Right lobe of liver (tissue), 6 donors: ENCODE results near the gene MOB3A. TPM values are rescaled to one million over a fixed set of nuclear protein-coding genes. Genes with fewer than 3 reads are reported as not detected.
A peak's percentile ranks its signal among the peaks of the same experiment; 100 is the strongest.
"Not testable (repeated sequence)": the region's sequence is repeated elsewhere in the genome, so short reads cannot be mapped to it uniquely, and the experiment has no call there.

Source experiments
- ATAC-seq, 4 donors: fragments of 200-7000 bp; cut with Tn5 transposase; one replicate each; pipeline ENCODE4 v1.9.1; 2020; ENCODE audit warnings: mild to moderate bottlenecking in 4 of 4, moderate library complexity in 4 of 4
- DNase-seq, 3 donors: peaks; one replicate each; pipeline ENCODE4 v3.0.0-alpha.2; 2020
- H3K27ac ChIP-seq, 3 donors: fragments of 200-600 bp; one replicate each; pipeline ENCODE4 v1.8.0; 2022
- H3K27me3 ChIP-seq, 2 donors: fragments of 200-600 bp; one replicate each; pipeline ENCODE4 v1.8.0; 2022
- H3K36me3 ChIP-seq, 4 donors: fragments of 200-600 bp; sonication (generic) in 1 of 4; one replicate each; pipeline versions ENCODE4 v1.5.1 to v1.8.0; 2017 to 2022; ENCODE audit warnings: control low read depth in 1 of 4
- H3K4me1 ChIP-seq, 4 donors: fragments of 200-600 bp; sonication (generic) in 1 of 4; one replicate each; pipeline versions ENCODE4 v1.5.1 to v1.8.0; 2017 to 2022; ENCODE audit warnings: control low read depth in 1 of 4
- H3K4me3 ChIP-seq, 3 donors: fragments of 200-600 bp; one replicate each; pipeline ENCODE4 v1.8.0; 2022
- H3K9me3 ChIP-seq, 4 donors: fragments of 200-600 bp; sonication (generic) in 1 of 4; one replicate each; pipeline versions ENCODE4 v1.5.1 to v1.8.0; 2017 to 2022; ENCODE audit warnings: control low read depth in 1 of 4
- CTCF ChIP-seq, 4 donors: fragments of 200-600 bp in 3 of 4; fragments of 450-650 bp in 1 of 4; IDR thresholded peaks; one replicate each; pipeline versions ENCODE4 v1.5.1 to v1.8.0; 2016 to 2022; ENCODE audit warnings: antibody characterized with exemption in 4 of 4, mild to moderate bottlenecking in 2 of 4
- POLR2A ChIP-seq: fragments of 450-650 bp; IDR thresholded peaks from one replicate; pipeline ENCODE4 v1.6.1; 2017; ENCODE audit warnings: antibody characterized with exemption, mild to moderate bottlenecking
- WGBS: methylation state at CpG from one replicate; pipeline ENCODE4 v1.1.6; 2018; ENCODE audit warnings: low coverage, low lambda C conversion rate; ENCODE audit not compliant: insufficient coverage; ENCODE audit errors: missing lambda C conversion rate; 5-methylcytosine and 5-hydroxymethylcytosine counted together
- intact Hi-C, 2 donors: fragments of 100-400 bp; cut with DNase I; formaldehyde crosslinking; loops; one replicate each; pipeline versions ENCODE4 v1.11.2 to v1.14.1; 2022
- total RNA-seq, 6 experiments: library from RNA; depleted of rRNA in 2 of 6; stranded (reverse); fragments of >200 nt in 2 of 6; fragmentation: NEBNext Ultra II Directional in 3 of 6; extraction: Animal tissue kit (Norgen Biotek cat#: 25700) in 3 of 6; gene quantifications; one replicate each; pipeline versions ENCODE4 v1.1.0 to v1.2.4, GENCODE V29; 2016 to 2023
- donor health status: DM: no; HTN: yes; CAD: no.
- donor health status: DM: no; HTN: no; CAD: no.
- donor health status: DM: no; HTN: no; CAD: no.
- donor health status: DM: no; HTN: yes; CAD: no.
- donor health status: DM: no; HTN: yes; CAD: no.

The MOB3A gene
- total RNA-seq, 6 experiments from 2014 or later: 8.3 to 13.8 (median 10.8) TPM

- TF ChIP-seq CTCF (IDR thresholded peaks at IDR 0.05) (no peak), POLR2A (no peak)
- intact Hi-C loops: no loop called here
- Histone ChIP-seq H3K27ac (no peak overlapping the region), H3K36me3 (peaks cover 0 to 41% (median 21%) of the 10 kb centered on the region in 4 donors), H3K4me3 (no peak overlapping the region), H3K4me1 (peaks cover 5 to 33% (median 14%) of the 10 kb centered on the region in 4 donors), H3K9me3 (peaks cover 0 to 6% (median 0%) of the 10 kb centered on the region in 4 donors), H3K27me3 (no peaks in the 10 kb centered on the region)
- DNase-seq (no peak), ATAC-seq (no peak)
- WGBS: 100% methylated on average over 3 of the region's 8 CpGs
These were observed 59.7 kb downstream of the MOB3A start for GRCh38 chr19:2036424-2036823.

GRCh38 chr19:2035590-2035991, 60.5 kb downstream of the MOB3A start:
- Histone ChIP-seq H3K9me3 (peaks cover 0 to 6% (median 0%) of the 10 kb centered on the region in 4 donors), H3K27ac (no peak overlapping the region), H3K4me1 (peaks cover 4 to 25% (median 9%) of the 10 kb centered on the region in 4 donors), H3K36me3 (peaks cover 0 to 32% (median 15%) of the 10 kb centered on the region in 4 donors), H3K27me3 (no peaks in the 10 kb centered on the region), H3K4me3 (no peak overlapping the region)
- no peak for ATAC-seq
- no peak for DNase-seq
- intact Hi-C loops: no loop called here
- TF ChIP-seq CTCF (IDR thresholded peaks at IDR 0.05) (no peak), POLR2A (no peak)
- 71% methylated on average over 6 of the region's 14 CpGs for WGBS

- intact Hi-C loops: no loop called here
- ATAC-seq (peak; percentile 6 to 36 (median 10)), DNase-seq (peak in 1 of 3 donors; percentile 68)
- Histone ChIP-seq H3K27ac (no peak overlapping the region), H3K36me3 (peaks cover 0 to 26% (median 12%) of the 10 kb centered on the region in 4 donors), H3K27me3 (no peaks in the 10 kb centered on the region), H3K9me3 (peaks cover 0 to 6% (median 0%) of the 10 kb centered on the region in 4 donors), H3K4me3 (no peak overlapping the region), H3K4me1 (peaks cover 4 to 20% (median 9%) of the 10 kb centered on the region in 4 donors)
- TF ChIP-seq POLR2A: no peak
- no peak for TF ChIP-seq CTCF (IDR thresholded peaks at IDR 0.05)
- 42% methylated on average over 33 of the region's 34 CpGs for WGBS
These were observed 61.2 kb downstream of the MOB3A start for GRCh38 chr19:2034729-2035589.

- H3K27me3 ChIP-seq, DNase-seq, H3K9me3 ChIP-seq, H3K27ac ChIP-seq, ATAC-seq, intact Hi-C loops, H3K4me3 ChIP-seq: not testable (repeated sequence)
- Histone ChIP-seq H3K36me3 (peaks cover 0 to 19% (median 6%) of the 10 kb centered on the region in 4 donors), H3K4me1 (peaks cover 4 to 14% (median 9%) of the 10 kb centered on the region in 4 donors)
- 75% methylated on average over 5 of the region's 15 CpGs for WGBS
These were observed 61.9 kb downstream of the MOB3A start for GRCh38 chr19:2034253-2034652.

- DNase-seq: peak in 1 of 3 donors; percentile 53
- peaks cover 4 to 14% (median 9%) of the 10 kb centered on the region in 4 donors for H3K4me1 ChIP-seq
- intact Hi-C loops: no loop called here
- H3K4me3 ChIP-seq: no peak overlapping the region
- no peak for ATAC-seq
- peaks cover 0 to 14% (median 3%) of the 10 kb centered on the region in 4 donors for H3K36me3 ChIP-seq
- TF ChIP-seq POLR2A: no peak
- H3K9me3 ChIP-seq: peaks cover 0 to 6% (median 0%) of the 10 kb centered on the region in 4 donors
- H3K27me3 ChIP-seq: no peaks in the 10 kb centered on the region
- WGBS: 80% methylated on average over 1 of the region's 9 CpGs
- peak overlapping the region in 1 of 3 donors; percentile 100 for H3K27ac ChIP-seq
These were observed 62.3 kb downstream of the MOB3A start for GRCh38 chr19:2033825-2034159.
